ENCODE measurements around the gene SMARCA4. TPM values are rescaled to one million over a fixed set of nuclear protein-coding genes. Genes with fewer than 3 reads are reported as not detected.
A peak's percentile ranks its signal among the peaks of the same experiment; 100 is the strongest.
"Not testable (repeated sequence)": the region's sequence is repeated elsewhere in the genome, so short reads cannot be mapped to it uniquely, and the experiment has no call there.

Gene SMARCA4
- total RNA-seq, 6 experiments from 2014 or later, result 26.3 to 45.8 (median 27.7) TPM

DNA sequence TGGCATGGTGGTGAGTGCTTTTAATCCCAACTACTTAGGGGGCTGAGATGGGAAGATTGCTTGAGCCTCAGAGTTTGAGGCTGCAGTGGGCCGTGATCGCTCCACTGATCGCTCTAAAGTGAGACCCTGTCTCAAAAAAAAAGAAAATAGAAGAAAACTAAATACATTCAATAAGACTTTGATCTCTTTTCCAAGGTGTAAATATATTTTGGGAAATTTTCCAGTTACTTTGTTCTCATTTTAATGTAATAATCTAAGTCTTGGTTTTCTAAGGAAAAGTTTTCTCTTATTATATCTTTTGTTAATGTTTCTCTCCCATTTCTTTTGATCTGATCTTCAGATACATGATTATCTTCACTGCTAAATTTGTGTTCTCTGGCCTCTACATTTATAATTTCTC, 138.0 kb downstream of the SMARCA4 start:
- intact Hi-C loops (cut with DNase I), result no loop called here
- peak overlapping the region in 1 of 3 donors; percentile 14 for H3K27ac ChIP-seq
- ATAC-seq, result no peak

DNA sequence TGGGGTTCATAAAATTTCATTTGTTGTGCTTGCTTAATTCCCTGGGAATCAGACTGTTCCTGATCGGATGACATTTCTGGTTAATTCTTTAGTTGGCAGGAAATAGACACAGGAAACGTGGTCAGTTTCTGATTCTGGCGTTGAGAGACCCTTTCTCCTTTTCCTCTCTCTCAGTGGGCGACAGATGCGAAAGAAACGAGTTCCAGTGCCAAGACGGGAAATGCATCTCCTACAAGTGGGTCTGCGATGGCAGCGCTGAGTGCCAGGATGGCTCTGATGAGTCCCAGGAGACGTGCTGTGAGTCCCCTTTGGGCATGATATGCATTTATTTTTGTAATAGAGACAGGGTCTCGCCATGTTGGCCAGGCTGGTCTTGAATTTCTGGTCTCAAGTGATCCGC, 139.2 kb downstream of the SMARCA4 start:
- H3K27me3 ChIP-seq, result no peaks in the 10 kb centered on the region
- no peaks in the 10 kb centered on the region for H3K9me3 ChIP-seq
- H3K4me1 ChIP-seq, result peaks cover 0 to 21% (median under 1%) of the 10 kb centered on the region in 4 donors
- WGBS (ENCODE audit: insufficient coverage, low coverage, low lambda C conversion rate, missing lambda C conversion rate), result 63% methylated on average over 5 of the region's 12 CpGs
- H3K4me3 ChIP-seq, result no peak overlapping the region
- H3K36me3 ChIP-seq, result peaks cover 5 to 85% (median 36%) of the 10 kb centered on the region in 4 donors
- TF ChIP-seq POLR2A (IDR thresholded peaks at IDR 0.05), result no peak
- TF ChIP-seq, protein P1, sequence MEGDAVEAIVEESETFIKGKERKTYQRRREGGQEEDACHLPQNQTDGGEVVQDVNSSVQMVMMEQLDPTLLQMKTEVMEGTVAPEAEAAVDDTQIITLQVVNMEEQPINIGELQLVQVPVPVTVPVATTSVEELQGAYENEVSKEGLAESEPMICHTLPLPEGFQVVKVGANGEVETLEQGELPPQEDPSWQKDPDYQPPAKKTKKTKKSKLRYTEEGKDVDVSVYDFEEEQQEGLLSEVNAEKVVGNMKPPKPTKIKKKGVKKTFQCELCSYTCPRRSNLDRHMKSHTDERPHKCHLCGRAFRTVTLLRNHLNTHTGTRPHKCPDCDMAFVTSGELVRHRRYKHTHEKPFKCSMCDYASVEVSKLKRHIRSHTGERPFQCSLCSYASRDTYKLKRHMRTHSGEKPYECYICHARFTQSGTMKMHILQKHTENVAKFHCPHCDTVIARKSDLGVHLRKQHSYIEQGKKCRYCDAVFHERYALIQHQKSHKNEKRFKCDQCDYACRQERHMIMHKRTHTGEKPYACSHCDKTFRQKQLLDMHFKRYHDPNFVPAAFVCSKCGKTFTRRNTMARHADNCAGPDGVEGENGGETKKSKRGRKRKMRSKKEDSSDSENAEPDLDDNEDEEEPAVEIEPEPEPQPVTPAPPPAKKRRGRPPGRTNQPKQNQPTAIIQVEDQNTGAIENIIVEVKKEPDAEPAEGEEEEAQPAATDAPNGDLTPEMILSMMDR (IDR thresholded peaks at IDR 0.05), result no peak
- no peak overlapping the region for H3K27ac ChIP-seq
- intact Hi-C loops (cut with DNase I), result no loop called here
- ATAC-seq (no peak), DNase-seq (no peak)

More for the DNA sequence above, 138.0 kb downstream of the SMARCA4 start:
- no peaks in the 10 kb centered on the region for H3K9me3 ChIP-seq
- peaks cover 0 to 84% (median 32%) of the 10 kb centered on the region in 4 donors for H3K36me3 ChIP-seq
- H3K27me3 ChIP-seq, result no peaks in the 10 kb centered on the region
- no peak for DNase-seq
- H3K4me1 ChIP-seq, result peaks cover 0 to 33% (median 7%) of the 10 kb centered on the region in 4 donors
- H3K4me3 ChIP-seq, result no peak overlapping the region
- no peak for TF ChIP-seq POLR2A (IDR thresholded peaks at IDR 0.05)
- TF ChIP-seq, protein P1 (IDR thresholded peaks at IDR 0.05), result no peak
- 100% methylated on average over 3 of the region's 3 CpGs for WGBS (ENCODE audit: insufficient coverage, low coverage, low lambda C conversion rate, missing lambda C conversion rate)

DNA sequence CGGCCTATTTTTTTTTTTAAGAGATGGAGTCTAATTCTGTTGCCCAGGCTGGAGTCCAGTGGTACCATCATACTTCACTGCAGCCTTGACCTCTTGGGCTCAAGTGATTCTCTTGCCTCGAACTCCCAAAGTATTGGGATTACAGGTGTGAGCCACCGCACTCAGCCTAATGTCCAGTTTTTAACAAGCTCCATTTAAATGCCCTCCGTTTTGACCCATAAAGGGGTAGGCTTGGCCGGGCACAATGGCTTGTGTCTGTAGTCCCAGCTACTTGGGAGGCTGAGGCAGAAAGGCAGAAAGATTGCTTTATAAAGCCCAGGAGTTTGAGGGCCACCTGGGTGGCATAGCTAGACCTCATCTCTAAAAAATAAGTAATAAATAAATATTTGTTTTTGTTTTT, 140.2 kb downstream of the SMARCA4 start:
- 86% methylated on average over 5 of the region's 5 CpGs for WGBS (ENCODE audit: insufficient coverage, low coverage, low lambda C conversion rate, missing lambda C conversion rate)
- intact Hi-C loops (cut with DNase I), result no loop called here

DNA sequence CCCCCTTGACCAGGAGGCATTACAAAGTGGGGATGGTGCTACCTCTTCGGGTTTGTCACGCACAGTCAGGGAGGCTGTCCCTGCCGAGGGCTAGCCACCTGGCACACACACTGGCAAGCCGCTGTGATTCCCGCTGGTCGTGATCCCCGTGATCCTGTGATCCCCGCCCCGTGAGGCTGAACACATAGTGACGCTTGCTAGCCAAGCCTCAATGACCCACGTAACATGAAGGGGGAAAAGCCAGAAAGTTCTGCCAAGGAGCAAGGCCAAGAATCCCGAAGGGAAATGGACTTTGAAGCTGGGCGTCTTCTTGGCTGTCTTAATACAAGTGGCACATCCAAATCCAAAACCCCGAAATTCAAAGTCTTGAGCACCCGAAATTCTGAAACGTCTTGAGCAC, 142.1 kb downstream of the SMARCA4 start:
- intact Hi-C loops (cut with DNase I), result no loop called here
- DNase-seq, result no peak
- peak overlapping the region in 1 of 3 donors; percentile 8 for H3K27ac ChIP-seq

More for the DNA sequence above, 140.2 kb downstream of the SMARCA4 start:
- no peak for ATAC-seq
- Histone ChIP-seq H3K27me3 (no peaks in the 10 kb centered on the region), H3K4me1 (peaks cover 0 to 11% (median 0%) of the 10 kb centered on the region in 4 donors), H3K27ac (peak overlapping the region in 1 of 3 donors; percentile 13), H3K36me3 (peaks cover 10 to 85% (median 44%) of the 10 kb centered on the region in 4 donors), H3K9me3 (no peaks in the 10 kb centered on the region), H3K4me3 (no peak overlapping the region)
- no peak for DNase-seq
- no peak for TF ChIP-seq POLR2A (IDR thresholded peaks at IDR 0.05)
- TF ChIP-seq, protein P1 (IDR thresholded peaks at IDR 0.05), result no peak

DNA sequence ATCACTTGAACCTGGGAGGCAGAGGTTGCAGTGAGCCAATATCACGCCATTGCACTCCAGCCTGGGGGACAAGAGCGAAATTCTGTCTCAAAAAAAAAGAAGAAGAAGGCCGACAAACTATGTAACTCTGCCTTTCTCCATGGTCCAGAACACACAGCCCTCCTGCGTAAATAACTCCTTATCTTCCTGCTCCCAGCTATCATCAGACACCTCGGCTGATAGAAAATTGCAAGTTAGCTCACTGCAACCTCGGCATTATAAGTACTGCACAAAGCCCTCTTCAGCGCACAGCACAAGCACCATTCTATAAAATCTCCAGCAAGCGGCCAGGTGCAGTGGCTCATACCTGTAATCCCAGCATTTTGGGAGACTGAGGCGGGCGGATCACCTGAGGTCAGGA, 142.8 kb downstream of the SMARCA4 start:
- ATAC-seq, result peak in 2 of 4 donors; percentile 4 to 12
- H3K27ac ChIP-seq; intact Hi-C loops (cut with DNase I); H3K4me3 ChIP-seq; H3K27me3 ChIP-seq; DNase-seq; H3K4me1 ChIP-seq; H3K9me3 ChIP-seq: not testable (repeated sequence)
- 90% methylated on average over 10 of the region's 10 CpGs for WGBS (ENCODE audit: insufficient coverage, low coverage, low lambda C conversion rate, missing lambda C conversion rate)
- H3K36me3 ChIP-seq, result peaks cover 18 to 97% (median 54%) of the 10 kb centered on the region in 4 donors

More for the DNA sequence above, 142.1 kb downstream of the SMARCA4 start:
- Histone ChIP-seq H3K4me1 (peaks cover 0 to under 1% (median 0%) of the 10 kb centered on the region in 4 donors), H3K36me3 (peaks cover 18 to 92% (median 54%) of the 10 kb centered on the region in 4 donors), H3K9me3 (no peaks in the 10 kb centered on the region), H3K4me3 (no peak overlapping the region), H3K27me3 (no peaks in the 10 kb centered on the region)
- TF ChIP-seq POLR2A (IDR thresholded peaks at IDR 0.05), result no peak
- TF ChIP-seq, protein P1 (IDR thresholded peaks at IDR 0.05), result no peak
- 59% methylated on average over 13 of the region's 16 CpGs for WGBS (ENCODE audit: insufficient coverage, low coverage, low lambda C conversion rate, missing lambda C conversion rate)
- ATAC-seq, result peak; percentile 12 to 39 (median 29)

All from right lobe of liver (tissue), 6 donors.